GM12878 (cell line): ENCODE measurements around the gene TLCD3B. TPM values are rescaled to one million over a fixed set of nuclear protein-coding genes. Genes with fewer than 3 reads are reported as not detected.

ENCODE experiments used
- ATF2 ChIP-seq: IDR thresholded peaks from 2 replicates; pipeline ENCODE4 v1.6.1; 2012; ENCODE audit warnings: low read length, inconsistent platforms
- CTCF ChIP-seq, 3 experiments: IDR thresholded peaks in 2 of 3; conservative IDR thresholded peaks in 1 of 3; 2 replicates each; pipeline ENCODE4 v1.5.1; 2011; ENCODE audit warnings: low read depth in 3 of 3, low read length in 3 of 3, mild to moderate bottlenecking in 3 of 3, control low read depth in 2 of 3, moderate library complexity in 2 of 3, inconsistent platforms in 1 of 3, mixed read lengths in 1 of 3; ENCODE audit not compliant: control insufficient read depth in 2 of 3, insufficient read depth in 1 of 3; ENCODE audit errors: extremely low read depth in 1 of 3
- DPF2 ChIP-seq: fragments of 450-650 bp; IDR thresholded peaks from 2 replicates; pipeline ENCODE4 v1.6.1; 2017; ENCODE audit warnings: mild to moderate bottlenecking
- ESRRA ChIP-seq: IDR thresholded peaks from 2 replicates; pipeline ENCODE4 v1.6.1; 2012; ENCODE audit warnings: mild to moderate bottlenecking, low read length, improper control_type of control experiment
- IRF3 ChIP-seq: fragments of 450-650 bp; IDR thresholded peaks from 2 replicates; pipeline ENCODE4 v1.6.1; 2014; ENCODE audit warnings: mild to moderate bottlenecking
- IRF4 ChIP-seq: IDR thresholded peaks from 2 replicates; pipeline ENCODE4 v1.6.1; 2011; ENCODE audit warnings: low read depth, low read length
- MLLT1 ChIP-seq: fragments of 450-650 bp; IDR thresholded peaks from 2 replicates; pipeline ENCODE4 v1.6.1; 2016; ENCODE audit warnings: mild to moderate bottlenecking
- MTA2 ChIP-seq: fragments of 450-650 bp; IDR thresholded peaks from 2 replicates; pipeline ENCODE4 v1.6.1; 2016; ENCODE audit warnings: low read depth, mild to moderate bottlenecking, moderate library complexity
- MYB ChIP-seq: fragments of 150-350 bp; IDR thresholded peaks from 2 replicates; pipeline ENCODE4 v1.6.1; 2014; ENCODE audit warnings: mild to moderate bottlenecking, low read depth, low read length, borderline replicate concordance
- NR2C2 ChIP-seq: IDR thresholded peaks from 2 replicates; pipeline ENCODE4 v1.6.1; 2011; ENCODE audit warnings: borderline replicate concordance, low read depth; ENCODE audit not compliant: control insufficient read depth, insufficient read length
- POLR2AphosphoS5 ChIP-seq: IDR thresholded peaks from 2 replicates; pipeline ENCODE4 v1.6.1; 2011; ENCODE audit warnings: mild to moderate bottlenecking, low read length, inconsistent platforms
- RAD21 ChIP-seq: IDR thresholded peaks from 2 replicates; pipeline ENCODE4 v1.6.1; 2011; ENCODE audit warnings: mild to moderate bottlenecking, low read depth, low read length, moderate library complexity; ENCODE audit not compliant: insufficient read depth
- SKIL ChIP-seq: fragments of 450-650 bp; IDR thresholded peaks from 2 replicates; pipeline ENCODE4 v1.6.1; 2017; ENCODE audit warnings: mild to moderate bottlenecking, low read depth, inconsistent platforms; ENCODE audit not compliant: poor library complexity, severe bottlenecking
- SP1 ChIP-seq: IDR thresholded peaks from one replicate; pipeline ENCODE4 v1.6.1; 2011; ENCODE audit warnings: low read depth, low read length
- TCF12 ChIP-seq: IDR thresholded peaks from 2 replicates; pipeline ENCODE4 v1.6.1; 2011; ENCODE audit warnings: low read depth, mild to moderate bottlenecking, low read length
- YBX1 ChIP-seq: fragments of 450-650 bp; IDR thresholded peaks from 2 replicates; pipeline ENCODE4 v1.6.1; 2016; ENCODE audit warnings: antibody characterized with exemption
- ZBTB33 ChIP-seq: fragments of 450-650 bp; IDR thresholded peaks from 2 replicates; pipeline ENCODE4 v1.6.1; 2017; ENCODE audit warnings: mild to moderate bottlenecking
- polyA plus RNA-seq, 11 experiments: library from polyadenylated mRNA; depleted of rRNA in 4 of 11; unstranded in 6 of 11; stranded (reverse) in 5 of 11; fragments of >200 nt; fragmentation: Nextera tagmentation in 4 of 11; fragmentation: Illumina TruSeq in 1 of 11; extraction: Ambion mirVana in 4 of 11; extraction: Trizol in 1 of 11; gene quantifications; 1 replicate in 1 of 11; 2 replicates in 10 of 11; pipeline versions ENCODE4 v1.2.1 to v1.2.3, GENCODE V29; 2011 to 2016; ENCODE audit warnings: inconsistent platforms in 2 of 11, missing spikeins in 2 of 11, low read depth in 1 of 11
- total RNA-seq, 4 experiments: library from RNA; depleted of rRNA in 3 of 4; stranded (reverse); fragments of >200 nt in 3 of 4; fragmentation: Illumina TruSeq in 1 of 4; extraction: Trizol in 1 of 4; gene quantifications; 2 replicates each; pipeline versions ENCODE4 v1.2.1 to v1.2.3, GENCODE V29; 2013 to 2021

Gene TLCD3B
- total and polyA plus RNA-seq, 10 of the 15 experiments (the other 5 are each of a cell fraction or from before 2014, with no cell fraction given), result 0.05 to 0.51 (median 0.18) TPM; not detected in 4

GRCh38 chr16:29995911-29996765 is 34.9 kb downstream of the TLCD3B start, which contains the start of gene INO80E (continued):
- TF ChIP-seq MLLT1 (peak; percentile 92), ATF2 (no peak), IRF4 (no peak), NR2C2 (no peak), CTCF (IDR thresholded peaks at IDR 0.05 in 2 of 3, conservative IDR thresholded peaks at IDR 0.05 in 1 of 3; ENCODE audit: control insufficient read depth in 2 of 3, extremely low read depth in 1 of 3, insufficient read depth in 1 of 3, low read depth in 3 of 3, low read length in 3 of 3) (no peak), POLR2AphosphoS5 (peak; percentile 59; the same call in 1 of the 2 replicates), DPF2 (0 out of 2 replicates have a peak, but pooled peaks have one; percentile 19), SKIL (no peak), TCF12 (peak; percentile 11; the same call in 1 of the 2 replicates), ZBTB33 (no peak), SP1 (peak; percentile 36), MYB (no peak), YBX1 (no peak), RAD21 (no peak), MTA2 (no peak), IRF3 (no peak), ESRRA (no peak)
